GM12878 (cell line): ENCODE results near the gene FBXL7.

Source experiments
- BHLHE40 ChIP-seq, 2 experiments: fragments of 450-650 bp in 1 of 2; IDR thresholded peaks; 2 replicates each; pipeline ENCODE4 v1.6.1; 2011 to 2017; ENCODE audit warnings: low read depth in 2 of 2, borderline replicate concordance in 1 of 2, improper control_type of control experiment in 1 of 2, low read length in 1 of 2, mild to moderate bottlenecking in 1 of 2
- CEBPB ChIP-seq, 2 experiments: fragments of 150-350 bp in 1 of 2; IDR thresholded peaks; 2 replicates each; pipeline ENCODE4 v1.6.1; 2012 to 2014; ENCODE audit warnings: low read depth in 2 of 2, low read length in 2 of 2, borderline replicate concordance in 1 of 2, inconsistent platforms in 1 of 2
- CEBPZ ChIP-seq: fragments of 150-350 bp; IDR thresholded peaks from 2 replicates; pipeline ENCODE4 v1.6.1; 2016; ENCODE audit warnings: low read depth, low read length
- CHD1 ChIP-seq: IDR thresholded peaks from 2 replicates; pipeline ENCODE4 v1.6.1; 2012; ENCODE audit warnings: low read depth, low read length, improper control_type of control experiment
- CTCF ChIP-seq, 3 experiments: IDR thresholded peaks in 2 of 3; conservative IDR thresholded peaks in 1 of 3; 2 replicates each; pipeline ENCODE4 v1.5.1; 2011; ENCODE audit warnings: low read depth in 3 of 3, low read length in 3 of 3, mild to moderate bottlenecking in 3 of 3, control low read depth in 2 of 3, moderate library complexity in 2 of 3, inconsistent platforms in 1 of 3, mixed read lengths in 1 of 3; ENCODE audit not compliant: control insufficient read depth in 2 of 3, insufficient read depth in 1 of 3; ENCODE audit errors: extremely low read depth in 1 of 3
- EP300 ChIP-seq, 2 experiments: fragments of 150-350 bp in 1 of 2; IDR thresholded peaks; 2 replicates each; pipeline ENCODE4 v1.6.1; 2011 to 2012; ENCODE audit warnings: low read depth in 2 of 2, low read length in 2 of 2, borderline replicate concordance in 1 of 2, improper control_type of control experiment in 1 of 2, inconsistent platforms in 1 of 2; ENCODE audit not compliant: control insufficient read depth in 1 of 2
- JUNB ChIP-seq: IDR thresholded peaks from 2 replicates; pipeline ENCODE4 v1.6.1; 2016; ENCODE audit warnings: antibody characterized with exemption, mild to moderate bottlenecking
- NR2C2 ChIP-seq: IDR thresholded peaks from 2 replicates; pipeline ENCODE4 v1.6.1; 2011; ENCODE audit warnings: borderline replicate concordance, low read depth; ENCODE audit not compliant: control insufficient read depth, insufficient read length
- POLR2AphosphoS2 ChIP-seq: IDR thresholded peaks from 2 replicates; pipeline ENCODE4 v1.6.1; 2011; ENCODE audit warnings: low read depth, mild to moderate bottlenecking, low read length, improper control_type of control experiment, moderate library complexity
- STAT1 ChIP-seq: fragments of 450-650 bp; conservative IDR thresholded peaks from 2 replicates; pipeline ENCODE4 v1.6.1; 2014; ENCODE audit warnings: antibody characterized with exemption, mild to moderate bottlenecking
- USF1 ChIP-seq: IDR thresholded peaks from 2 replicates; pipeline ENCODE4 v1.6.1; 2011; ENCODE audit warnings: borderline replicate concordance, low read depth, mild to moderate bottlenecking, moderate library complexity, mixed read lengths, low read length; ENCODE audit not compliant: insufficient read depth; ENCODE audit errors: extremely low read length
- USF2 ChIP-seq: IDR thresholded peaks from 2 replicates; pipeline ENCODE4 v1.6.1; 2011; ENCODE audit warnings: low read depth, low read length, improper control_type of control experiment, borderline replicate concordance
- ZBTB40 ChIP-seq: fragments of 450-650 bp; IDR thresholded peaks from 2 replicates; pipeline ENCODE4 v1.6.1; 2016; ENCODE audit warnings: mild to moderate bottlenecking, moderate library complexity, borderline replicate concordance

GRCh38 chr5:15544039-15544438, 44.1 kb downstream of the FBXL7 start:
- TF ChIP-seq CTCF (IDR thresholded peaks at IDR 0.05 in 2 of 3, conservative IDR thresholded peaks at IDR 0.05 in 1 of 3; ENCODE audit: control insufficient read depth in 2 of 3, extremely low read depth in 1 of 3, insufficient read depth in 1 of 3, low read depth in 3 of 3, low read length in 3 of 3) (no peak), ZBTB40 (no peak), USF1 (no peak), USF2 (no peak), STAT1 (no peak), POLR2AphosphoS2 (no peak), BHLHE40 (IDR thresholded peaks at IDR 0.05; ENCODE audit: borderline replicate concordance in 1 of 2, low read depth in 2 of 2, low read length in 1 of 2) (no peak), EP300 (IDR thresholded peaks at IDR 0.05; ENCODE audit: borderline replicate concordance in 1 of 2, control insufficient read depth in 1 of 2, low read depth in 2 of 2, low read length in 2 of 2) (no peak), JUNB (no peak), CHD1 (no peak), CEBPZ (no peak), CEBPB (IDR thresholded peaks at IDR 0.05; ENCODE audit: borderline replicate concordance in 1 of 2, low read depth in 2 of 2, low read length in 2 of 2) (no peak), NR2C2 (no peak)
